ENCODE results near the gene KLHL12.
A peak's percentile ranks its signal among the peaks of the same experiment; 100 is the strongest.

The KLHL12 gene

DNA sequence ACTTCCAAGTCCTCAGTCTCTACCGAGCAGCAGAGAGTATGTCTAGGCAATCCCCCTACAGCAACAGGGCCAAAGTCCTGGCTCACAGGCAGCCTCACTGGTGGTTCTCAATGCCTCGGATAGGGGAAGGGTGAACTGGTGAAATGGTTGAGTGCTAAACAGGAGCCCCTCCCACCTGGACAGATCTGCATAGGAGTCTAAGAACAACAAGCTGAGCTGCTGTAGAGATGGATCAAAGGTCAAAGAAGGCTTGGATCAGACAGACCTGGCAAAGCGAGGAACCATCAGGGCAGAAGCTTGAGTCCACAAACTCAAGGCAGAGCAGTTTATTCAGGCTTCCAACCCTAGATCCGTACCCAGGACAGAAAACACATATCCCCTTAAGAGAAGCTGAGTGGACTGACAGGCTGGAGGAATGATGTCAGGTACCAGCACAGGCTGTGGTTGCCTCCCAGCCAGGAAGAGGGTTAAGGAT is 69.9 kb downstream of the KLHL12 start:
- no peak overlapping the region for H3K4me3 ChIP-seq (ENCODE audit: low read depth, low read length)
- TF ChIP-seq, protein P1, sequence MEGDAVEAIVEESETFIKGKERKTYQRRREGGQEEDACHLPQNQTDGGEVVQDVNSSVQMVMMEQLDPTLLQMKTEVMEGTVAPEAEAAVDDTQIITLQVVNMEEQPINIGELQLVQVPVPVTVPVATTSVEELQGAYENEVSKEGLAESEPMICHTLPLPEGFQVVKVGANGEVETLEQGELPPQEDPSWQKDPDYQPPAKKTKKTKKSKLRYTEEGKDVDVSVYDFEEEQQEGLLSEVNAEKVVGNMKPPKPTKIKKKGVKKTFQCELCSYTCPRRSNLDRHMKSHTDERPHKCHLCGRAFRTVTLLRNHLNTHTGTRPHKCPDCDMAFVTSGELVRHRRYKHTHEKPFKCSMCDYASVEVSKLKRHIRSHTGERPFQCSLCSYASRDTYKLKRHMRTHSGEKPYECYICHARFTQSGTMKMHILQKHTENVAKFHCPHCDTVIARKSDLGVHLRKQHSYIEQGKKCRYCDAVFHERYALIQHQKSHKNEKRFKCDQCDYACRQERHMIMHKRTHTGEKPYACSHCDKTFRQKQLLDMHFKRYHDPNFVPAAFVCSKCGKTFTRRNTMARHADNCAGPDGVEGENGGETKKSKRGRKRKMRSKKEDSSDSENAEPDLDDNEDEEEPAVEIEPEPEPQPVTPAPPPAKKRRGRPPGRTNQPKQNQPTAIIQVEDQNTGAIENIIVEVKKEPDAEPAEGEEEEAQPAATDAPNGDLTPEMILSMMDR (conservative IDR thresholded peaks at IDR 0.05; ENCODE audit: low read depth, low read length), result no peak
- no peak for DNase-seq (ENCODE audit: low read depth)

DNA sequence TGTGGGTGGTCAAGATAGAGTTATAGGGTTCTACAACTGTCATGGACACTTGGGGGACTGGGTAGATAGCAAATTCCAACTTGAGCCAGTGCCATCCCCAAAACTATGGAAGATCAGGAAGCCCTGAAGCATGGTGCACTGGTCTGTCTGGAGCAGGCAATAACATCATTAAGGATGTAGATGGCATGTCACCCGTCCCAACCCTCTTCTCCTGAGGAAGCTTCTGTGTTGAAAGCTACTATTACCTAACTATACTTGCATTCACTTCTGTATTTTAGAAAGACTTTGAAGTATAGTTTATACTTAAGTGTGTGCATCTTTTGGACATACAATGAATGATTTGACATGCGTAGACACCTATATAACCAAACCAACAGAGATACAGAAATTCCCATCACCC is 71.0 kb downstream of the KLHL12 start:
- DNase-seq (ENCODE audit: low read depth), result no peak
- TF ChIP-seq, protein P1 (conservative IDR thresholded peaks at IDR 0.05; ENCODE audit: low read depth, low read length), result no peak
- no peak overlapping the region for H3K4me3 ChIP-seq (ENCODE audit: low read depth, low read length)

- no peak for DNase-seq (ENCODE audit: low read depth)
- no peak overlapping the region for H3K4me3 ChIP-seq (ENCODE audit: low read depth, low read length)
- TF ChIP-seq, protein P1 (conservative IDR thresholded peaks at IDR 0.05; ENCODE audit: low read depth, low read length), result no peak
Measured at GRCh38 chr1:202854787-202855186, 72.2 kb downstream of the KLHL12 start.

- TF ChIP-seq, protein P1 (conservative IDR thresholded peaks at IDR 0.05; ENCODE audit: low read depth, low read length), result peak; percentile 85
- DNase-seq (ENCODE audit: low read depth), result peak; percentile 84
- no peak overlapping the region for H3K4me3 ChIP-seq (ENCODE audit: low read depth, low read length)
Measured at GRCh38 chr1:202852163-202852904, 74.7 kb downstream of the KLHL12 start.

DNA sequence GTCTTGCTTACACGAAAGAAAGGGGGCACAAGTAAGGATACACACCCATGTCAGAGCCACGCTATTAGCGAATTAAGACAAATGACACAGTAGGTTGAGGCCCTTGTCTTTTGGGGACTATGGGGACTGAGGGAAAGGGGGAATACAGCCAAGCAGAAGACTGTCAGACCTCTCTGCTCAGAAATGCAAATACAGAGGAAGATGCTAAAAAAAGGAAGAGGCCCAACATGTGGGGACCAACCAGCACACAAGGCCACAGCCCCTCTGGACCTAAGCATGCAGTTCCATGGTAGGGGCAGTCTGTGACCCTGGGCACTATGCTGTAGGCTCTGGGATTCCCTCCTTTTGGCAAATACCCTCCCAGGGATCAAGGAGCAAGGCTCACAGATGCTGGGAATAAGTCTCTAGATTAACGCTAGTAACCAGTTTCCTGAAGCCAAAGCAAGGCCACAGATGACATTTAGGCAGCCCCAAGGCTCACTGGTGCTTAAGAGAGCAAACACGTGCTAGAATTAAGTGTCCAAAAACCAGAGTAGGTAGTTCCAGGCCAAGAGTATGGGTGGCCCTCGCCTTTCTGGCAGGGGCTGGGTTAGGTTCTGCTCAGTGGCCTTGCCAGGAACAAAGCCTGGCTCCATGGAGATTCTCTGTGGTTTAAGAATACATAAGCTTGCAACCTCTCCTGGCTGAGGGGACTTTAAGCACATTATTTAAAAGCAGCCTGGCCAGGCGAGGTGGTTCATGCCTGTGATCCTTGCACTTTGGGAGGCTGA is 76.3 kb downstream of the KLHL12 start:
- DNase-seq (ENCODE audit: low read depth), result no peak
- H3K4me3 ChIP-seq (ENCODE audit: low read depth, low read length), result no peak overlapping the region
- TF ChIP-seq, protein P1 (conservative IDR thresholded peaks at IDR 0.05; ENCODE audit: low read depth, low read length), result no peak

- no peak overlapping the region for H3K4me3 ChIP-seq (ENCODE audit: low read depth, low read length)
- peak; percentile 20 for DNase-seq (ENCODE audit: low read depth)
Measured at GRCh38 chr1:202848191-202848542, 78.9 kb downstream of the KLHL12 start.

More at GRCh38 chr1:202848191-202848542, 78.9 kb downstream of the KLHL12 start:
- TF ChIP-seq, protein P1 (conservative IDR thresholded peaks at IDR 0.05; ENCODE audit: low read depth, low read length), result no peak
